Measurements from ENCODE around the gene C16orf82. TPM values are rescaled to one million over a fixed set of nuclear protein-coding genes. Genes with fewer than 3 reads are reported as not detected.

Gene C16orf82
- not detected in 2 replicates for total RNA-seq

DNA sequence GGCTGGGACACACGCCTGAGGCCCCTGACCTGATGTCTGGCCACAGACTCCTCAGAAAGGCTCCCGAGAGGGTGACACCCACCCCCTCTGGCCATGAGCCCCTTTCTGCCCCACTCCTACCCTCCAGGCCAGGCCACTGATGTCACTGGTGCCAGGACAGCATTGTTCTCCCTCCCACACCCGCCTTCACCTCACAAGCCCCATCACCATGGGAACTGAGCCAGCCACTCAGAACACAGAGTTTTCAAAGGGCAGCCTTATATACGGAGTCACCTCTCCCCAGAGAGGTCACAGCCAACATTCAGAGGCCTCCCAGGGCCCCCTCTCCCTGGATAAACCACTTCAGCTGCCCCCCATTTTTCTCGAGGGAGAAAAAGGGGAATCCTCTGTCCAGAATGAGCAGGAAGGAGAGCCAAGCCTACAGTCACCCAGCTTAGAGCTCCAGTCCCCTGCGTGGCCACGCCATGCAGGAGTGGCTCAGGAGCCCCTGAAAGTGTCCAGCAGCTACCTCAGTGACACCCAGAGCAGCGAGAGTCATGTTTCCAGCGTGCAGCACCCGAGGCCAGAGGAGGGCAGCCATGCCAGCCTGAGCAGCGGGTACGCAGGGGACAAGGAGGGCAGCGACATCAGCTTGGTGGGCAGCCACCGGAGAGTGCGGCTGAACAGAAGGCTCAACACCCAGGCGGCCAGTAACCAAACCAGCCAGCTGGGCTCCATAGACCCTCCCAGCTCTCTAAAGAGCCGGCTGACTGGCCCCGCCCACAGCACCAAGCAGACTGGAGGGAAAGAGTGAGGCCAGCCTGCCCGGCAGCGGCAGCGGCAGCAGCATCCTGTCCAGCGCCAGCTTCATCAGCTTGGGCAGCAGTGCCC lies at the start of gene C16orf82:
Gene C16orf82, plus strand, starts transcription at position 260 of the 870 bp plus-strand sequence.

Other genes with a start within 250 kb of the C16orf82 start
- 2.4 and 4.8 TPM in 2 replicates for gene KDM8, start 136.6 kb downstream of the C16orf82 start, total RNA-seq
- gene NSMCE1, start 201.8 kb downstream of the C16orf82 start, total RNA-seq = 69.4 and 70.0 TPM in 2 replicates
- gene IL4R, start 247.0 kb downstream of the C16orf82 start, total RNA-seq = 95.1 and 96.6 TPM in 2 replicates

All from airway epithelial cell (primary cell).